Astrocyte of the spinal cord (primary cell): Measurements from ENCODE around the gene ISX.

Source experiments
- DNase-seq: peaks from one replicate; pipeline ENCODE4 v3.0.0; 2011; ENCODE audit warnings: low read depth, low spot score
- H3K4me3 ChIP-seq: 2 replicates; pipeline ENCODE4 v1.5.1; 2011; ENCODE audit warnings: low read depth, mild to moderate bottlenecking, low read length, moderate library complexity
- CTCF ChIP-seq: IDR thresholded peaks from 2 replicates; pipeline ENCODE4 v1.5.1; 2012; ENCODE audit warnings: low read depth, mild to moderate bottlenecking, low read length, inconsistent platforms
- in situ Hi-C: cut with HindIII; loops from 2 replicates; pipeline ENCODE4 v1.10.0; 2017; ENCODE audit warnings: low sequenced_read_pairs

ISX gene

GRCh38 chr22:35126993-35127392, 61.0 kb downstream of the ISX start:
- H3K4me3 ChIP-seq, result no peak overlapping the region
- no peak for DNase-seq
- in situ Hi-C loops, result no loop called here
- no peak for TF ChIP-seq CTCF

- no peak for TF ChIP-seq CTCF
- DNase-seq, result no peak
- H3K4me3 ChIP-seq, result no peak overlapping the region
- in situ Hi-C loops, result no loop called here
Measured at GRCh38 chr22:35128637-35129036, 62.7 kb downstream of the ISX start.

- no peak for TF ChIP-seq CTCF
- no peak for DNase-seq
- H3K4me3 ChIP-seq, result no peak overlapping the region
- in situ Hi-C loops, result no loop called here
Measured at GRCh38 chr22:35131525-35132000, 65.6 kb downstream of the ISX start.

GRCh38 chr22:35132568-35132967, 66.6 kb downstream of the ISX start:
- H3K4me3 ChIP-seq, result no peak overlapping the region
- no peak for TF ChIP-seq CTCF
- DNase-seq, result no peak
- in situ Hi-C loops, result no loop called here

- in situ Hi-C loops, result no loop called here
- no peak for DNase-seq
- no peak for TF ChIP-seq CTCF
- no peak overlapping the region for H3K4me3 ChIP-seq
Measured at GRCh38 chr22:35133702-35134380, 67.9 kb downstream of the ISX start.

GRCh38 chr22:35134637-35135036, 68.7 kb downstream of the ISX start:
- TF ChIP-seq CTCF, result no peak
- no peak for DNase-seq
- in situ Hi-C loops, result no loop called here
- no peak overlapping the region for H3K4me3 ChIP-seq

GRCh38 chr22:35135165-35135564, 69.2 kb downstream of the ISX start:
- in situ Hi-C loops, result no loop called here
- H3K4me3 ChIP-seq, result no peak overlapping the region
- TF ChIP-seq CTCF, result no peak
- no peak for DNase-seq
